SK-N-SH (cell line): Measurements from ENCODE around the gene AMDHD1. TPM values are rescaled to one million over a fixed set of nuclear protein-coding genes. Genes with fewer than 3 reads are reported as not detected.
A peak's percentile ranks its signal among the peaks of the same experiment; 100 is the strongest.

Source experiments
- CTCF ChIA-PET: fragments of 300-600, 350-600 bp; formaldehyde crosslinking; extraction: SDS; loops from one replicate; lab custom pipeline; 2021; lab: Yijun Ruan, JAX
- POLR2A ChIA-PET: fragments of 350-600 bp; sonication (Branson Sonifier 250); formaldehyde crosslinking; extraction: SDS; loops from one replicate; lab custom pipeline; 2020; ENCODE audit warnings: antibody characterized with exemption, inconsistent platforms; lab: Yijun Ruan, JAX
- DNase-seq: peaks from one replicate; pipeline ENCODE4 v3.0.0; 2012
- H2AFZ ChIP-seq: fragments of 200-600 bp; sonication (generic); 2 replicates; pipeline ENCODE4 v1.8.1; 2016; ENCODE audit warnings: antibody characterized with exemption, mild to moderate bottlenecking, low read depth
- H3F3A ChIP-seq: fragments of 200-600 bp; sonication (generic); replicated peaks from 2 replicates; pipeline ENCODE3; 2016; ENCODE audit warnings: antibody characterized with exemption, mild to moderate bottlenecking; ENCODE audit not compliant: insufficient read depth
- H3K27ac ChIP-seq, 2 experiments: fragments of 200-500 bp in 1 of 2; fragments of 200-600 bp in 1 of 2; sonication (Bioruptor generic) in 1 of 2; sonication (generic), shearing (Covaris generic) in 1 of 2; 2 replicates each; pipeline versions ENCODE4 v1.5.1 to v1.6.1; 2014 to 2016; ENCODE audit warnings: low read depth in 2 of 2, inconsistent platforms in 1 of 2, low read length in 1 of 2, mild to moderate bottlenecking in 1 of 2, mixed read lengths in 1 of 2
- H3K27me3 ChIP-seq: fragments of 200-600 bp; sonication (generic), shearing (Covaris generic); 2 replicates; pipeline ENCODE4 v1.6.1; 2016; ENCODE audit warnings: mixed run types; ENCODE audit not compliant: insufficient read depth
- H3K36me3 ChIP-seq, 2 experiments: fragments of 200-500 bp in 1 of 2; fragments of 200-600 bp in 1 of 2; sonication (Bioruptor generic) in 1 of 2; sonication (generic) in 1 of 2; replicated peaks in 1 of 2; 2 replicates each; pipeline versions ENCODE3 to v1.5.1; 2014 to 2016; ENCODE audit warnings: low read length in 1 of 2, mild to moderate bottlenecking in 1 of 2; ENCODE audit not compliant: insufficient read depth in 2 of 2, control insufficient read depth in 1 of 2
- H3K4me1 ChIP-seq, 2 experiments: fragments of 200-500 bp in 1 of 2; fragments of 200-600 bp in 1 of 2; sonication (Bioruptor generic) in 1 of 2; sonication (generic), shearing (Covaris generic) in 1 of 2; 2 replicates each; pipeline versions ENCODE4 v1.5.1 to v1.6.1; 2014 to 2016; ENCODE audit warnings: low read depth in 1 of 2, low read length in 1 of 2, mixed run types in 1 of 2; ENCODE audit not compliant: insufficient read depth in 2 of 2, control insufficient read depth in 1 of 2
- H3K4me2 ChIP-seq: fragments of 200-600 bp; sonication (generic), shearing (Covaris generic); 2 replicates; pipeline ENCODE4 v1.6.1; 2017; ENCODE audit warnings: mixed run types
- H3K4me3 ChIP-seq, 2 experiments: fragments of 200-500 bp in 1 of 2; fragments of 200-600 bp in 1 of 2; sonication (Bioruptor generic) in 1 of 2; sonication (generic), shearing (Covaris generic) in 1 of 2; 2 replicates each; pipeline versions ENCODE4 v1.5.1 to v1.8.1; 2014 to 2016; ENCODE audit warnings: low read depth in 2 of 2, inconsistent platforms in 1 of 2, low read length in 1 of 2, mild to moderate bottlenecking in 1 of 2, mixed read lengths in 1 of 2, moderate library complexity in 1 of 2
- H3K79me2 ChIP-seq: fragments of 200-600 bp; sonication (generic); 2 replicates; pipeline ENCODE4 v1.8.1; 2017; ENCODE audit warnings: mild to moderate bottlenecking; ENCODE audit not compliant: insufficient read depth
- H3K9ac ChIP-seq: fragments of 200-600 bp; sonication (generic); 2 replicates; pipeline ENCODE4 v1.6.1; 2017; ENCODE audit warnings: mixed run types
- H3K9me2 ChIP-seq: fragments of 200-600 bp; sonication (generic); 2 replicates; pipeline ENCODE4 v1.6.1; 2017; ENCODE audit warnings: mixed run types
- H3K9me3 ChIP-seq: fragments of 200-600 bp; sonication (generic); 2 replicates; pipeline ENCODE4 v1.6.1; 2017; ENCODE audit warnings: mixed run types, mild to moderate bottlenecking, moderate library complexity
- H4K20me1 ChIP-seq: fragments of 200-600 bp; sonication (generic); 2 replicates; pipeline ENCODE4 v1.6.1; 2017; ENCODE audit warnings: mild to moderate bottlenecking, mixed run types; ENCODE audit not compliant: insufficient read depth
- EP300 ChIP-seq, 2 experiments: IDR thresholded peaks; 2 replicates each; pipeline versions ENCODE4 v1.4.0 to v1.6.1; 2012; ENCODE audit warnings: borderline replicate concordance in 1 of 2, low read depth in 1 of 2, low read length in 1 of 2
- FOSL2 ChIP-seq: IDR thresholded peaks from 2 replicates; pipeline ENCODE4 v1.4.0; 2012; ENCODE audit warnings: low read depth, mild to moderate bottlenecking, moderate library complexity, borderline replicate concordance
- GATA2 ChIP-seq: sonication (generic); formaldehyde crosslinking; IDR thresholded peaks from 2 replicates; pipeline ENCODE4 v1.5.0; 2020; ENCODE audit warnings: mild to moderate bottlenecking, missing genetic modification reagents
- NFIC ChIP-seq: IDR thresholded peaks from 2 replicates; pipeline ENCODE4 v1.4.0; 2012; ENCODE audit warnings: borderline replicate concordance
- POLR2AphosphoS5 ChIP-seq: IDR thresholded peaks from 2 replicates; pipeline ENCODE4 v1.6.1; 2012; ENCODE audit warnings: low read depth, low read length
- RAD21 ChIP-seq: IDR thresholded peaks from 2 replicates; pipeline ENCODE4 v1.6.1; 2012; ENCODE audit warnings: mild to moderate bottlenecking, low read length
- TAF1 ChIP-seq: IDR thresholded peaks from 2 replicates; pipeline ENCODE4 v1.6.1; 2012; ENCODE audit warnings: low read depth, mild to moderate bottlenecking, low read length, moderate library complexity, borderline replicate concordance
- TEAD4 ChIP-seq: IDR thresholded peaks from 2 replicates; pipeline ENCODE4 v1.4.0; 2012; ENCODE audit warnings: mild to moderate bottlenecking, borderline replicate concordance; ENCODE audit not compliant: insufficient read depth
- YY1 ChIP-seq: IDR thresholded peaks from 2 replicates; pipeline ENCODE4 v1.4.0; 2012; ENCODE audit warnings: low read depth, mild to moderate bottlenecking
- WGBS: methylation state at CpG from one replicate; pipeline ENCODE4 v1.1.6; 2017; ENCODE audit warnings: low lambda C conversion rate; 5-methylcytosine and 5-hydroxymethylcytosine counted together
- polyA plus RNA-seq, 3 experiments: library from polyadenylated mRNA; depleted of rRNA; stranded (reverse); fragments of >200 nt; gene quantifications; 2 replicates each; pipeline ENCODE4 v1.2.3, GENCODE V29; 2012
- TF ChIP-seq, protein P1 (sequence below): IDR thresholded peaks from 2 replicates; pipeline ENCODE4 v1.6.1; 2012; ENCODE audit warnings: mild to moderate bottlenecking, low read depth, low read length, moderate library complexity
- TF ChIP-seq, protein P2 (sequence below): fragments of 150-350 bp; IDR thresholded peaks from 2 replicates; pipeline ENCODE4 v1.6.1; 2017; ENCODE audit warnings: antibody characterized with exemption, low read length, low read depth, borderline replicate concordance
- TF ChIP-seq, protein P3 (sequence below): fragments of 150-350 bp; IDR thresholded peaks from 2 replicates; pipeline ENCODE4 v1.6.1; 2016; ENCODE audit warnings: mild to moderate bottlenecking, low read depth, low read length
- TF ChIP-seq, protein P4 (sequence below): IDR thresholded peaks from 2 replicates; pipeline ENCODE4 v1.4.0; 2012; ENCODE audit warnings: low read depth
- TF ChIP-seq, protein P5 (sequence below): IDR thresholded peaks from 2 replicates; pipeline ENCODE4; 2012

Gene AMDHD1
- polyA plus RNA-seq, 1 of the 3 experiments (the other 2 are of a cell fraction), result 0.07 TPM

DNA sequence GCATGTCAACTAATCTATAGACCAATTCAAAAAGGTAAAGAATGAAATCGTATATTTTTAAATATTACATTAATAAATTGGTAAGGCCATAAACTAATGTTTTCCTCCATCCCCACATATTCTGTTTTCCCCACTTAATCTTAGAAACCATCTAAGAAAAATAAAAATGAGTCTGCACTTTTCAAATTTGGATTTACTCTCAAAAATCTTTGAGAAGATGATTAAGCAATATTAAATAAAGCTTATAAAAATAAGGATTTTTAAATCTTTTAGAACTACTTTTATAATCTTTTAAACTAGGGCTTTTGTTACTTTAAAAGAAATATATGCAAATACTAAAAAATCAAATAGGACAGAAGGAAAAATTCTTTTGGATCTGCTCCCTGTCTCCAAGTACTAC, 63.6 kb downstream of the AMDHD1 start:
- H3F3A ChIP-seq, result no peaks in the 10 kb centered on the region
- no peak overlapping the region for H3K4me3 ChIP-seq
- 86% methylated on average over 1 of the region's 1 CpG for WGBS
- H4K20me1 ChIP-seq, result no peaks in the 10 kb centered on the region
- DNase-seq, result no peak
- no peaks in the 10 kb centered on the region for H3K9me2 ChIP-seq
- no peak overlapping the region for H2AFZ ChIP-seq
- peaks cover 45 to 78% of the 10 kb centered on the region in 2 experiments for H3K36me3 ChIP-seq
- H3K27ac ChIP-seq, result no peak overlapping the region
- no peak overlapping the region for H3K4me2 ChIP-seq
- H3K9me3 ChIP-seq, result no peaks in the 10 kb centered on the region
- TF ChIP-seq, protein P1, sequence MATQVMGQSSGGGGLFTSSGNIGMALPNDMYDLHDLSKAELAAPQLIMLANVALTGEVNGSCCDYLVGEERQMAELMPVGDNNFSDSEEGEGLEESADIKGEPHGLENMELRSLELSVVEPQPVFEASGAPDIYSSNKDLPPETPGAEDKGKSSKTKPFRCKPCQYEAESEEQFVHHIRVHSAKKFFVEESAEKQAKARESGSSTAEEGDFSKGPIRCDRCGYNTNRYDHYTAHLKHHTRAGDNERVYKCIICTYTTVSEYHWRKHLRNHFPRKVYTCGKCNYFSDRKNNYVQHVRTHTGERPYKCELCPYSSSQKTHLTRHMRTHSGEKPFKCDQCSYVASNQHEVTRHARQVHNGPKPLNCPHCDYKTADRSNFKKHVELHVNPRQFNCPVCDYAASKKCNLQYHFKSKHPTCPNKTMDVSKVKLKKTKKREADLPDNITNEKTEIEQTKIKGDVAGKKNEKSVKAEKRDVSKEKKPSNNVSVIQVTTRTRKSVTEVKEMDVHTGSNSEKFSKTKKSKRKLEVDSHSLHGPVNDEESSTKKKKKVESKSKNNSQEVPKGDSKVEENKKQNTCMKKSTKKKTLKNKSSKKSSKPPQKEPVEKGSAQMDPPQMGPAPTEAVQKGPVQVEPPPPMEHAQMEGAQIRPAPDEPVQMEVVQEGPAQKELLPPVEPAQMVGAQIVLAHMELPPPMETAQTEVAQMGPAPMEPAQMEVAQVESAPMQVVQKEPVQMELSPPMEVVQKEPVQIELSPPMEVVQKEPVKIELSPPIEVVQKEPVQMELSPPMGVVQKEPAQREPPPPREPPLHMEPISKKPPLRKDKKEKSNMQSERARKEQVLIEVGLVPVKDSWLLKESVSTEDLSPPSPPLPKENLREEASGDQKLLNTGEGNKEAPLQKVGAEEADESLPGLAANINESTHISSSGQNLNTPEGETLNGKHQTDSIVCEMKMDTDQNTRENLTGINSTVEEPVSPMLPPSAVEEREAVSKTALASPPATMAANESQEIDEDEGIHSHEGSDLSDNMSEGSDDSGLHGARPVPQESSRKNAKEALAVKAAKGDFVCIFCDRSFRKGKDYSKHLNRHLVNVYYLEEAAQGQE, result no peak
- TF ChIP-seq YY1 (no peak), FOSL2 (no peak), RAD21 (no peak)
- POLR2A ChIA-PET, result no interaction called here
- no peaks in the 10 kb centered on the region for H3K27me3 ChIP-seq
- CTCF ChIA-PET, result interaction anchor here (1.9 to 4.0 kb wide), 4 partner anchors 8 to 432 kb away, joined by 4 to 20 read pairs (median 10); partner anchors contain the start of gene HAL
- H3K79me2 ChIP-seq, result no peaks in the 10 kb centered on the region
- H3K4me1 ChIP-seq, result peaks cover 0 to 6% of the 10 kb centered on the region in 2 experiments; a peak in 2 of 4 replicates
- no peak overlapping the region for H3K9ac ChIP-seq

DNA sequence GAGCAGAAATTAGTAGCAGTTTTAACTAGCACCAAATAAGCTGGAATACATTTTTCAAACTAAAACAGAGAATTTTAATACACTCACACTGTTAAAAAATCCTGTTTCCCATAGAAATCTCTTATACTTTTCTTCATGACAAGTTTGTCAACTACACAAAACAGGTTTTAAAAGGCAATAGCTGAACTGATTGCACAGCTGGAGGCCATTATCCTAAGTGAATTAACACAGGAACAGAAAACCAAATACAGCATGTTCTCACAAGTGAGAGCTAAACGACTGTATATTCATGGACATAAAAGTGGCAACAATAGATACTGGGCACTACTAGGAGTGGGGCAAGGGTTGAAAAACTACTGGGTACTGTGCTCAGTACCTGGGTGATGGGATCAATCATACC, 64.6 kb downstream of the AMDHD1 start:
- CTCF ChIA-PET, result interaction anchor here (0.6 to 4.0 kb wide), 4 partner anchors 9 to 213 kb away, joined by 3 to 20 read pairs (median 10); partner anchors contain the start of gene HAL

More for the DNA sequence above, 64.6 kb downstream of the AMDHD1 start:
- Histone ChIP-seq H3K9me2 (no peaks in the 10 kb centered on the region), H3K79me2 (no peaks in the 10 kb centered on the region), H3K27ac (peak overlapping the region in 1 of 2 experiments; percentile 25; a peak in 2 of 4 replicates), H4K20me1 (no peaks in the 10 kb centered on the region), H2AFZ (no peak overlapping the region), H3K9me3 (no peaks in the 10 kb centered on the region), H3F3A (no peaks in the 10 kb centered on the region), H3K4me1 (peaks cover 0 to 6% of the 10 kb centered on the region in 2 experiments; a peak in 2 of 4 replicates), H3K36me3 (peaks cover 46 to 81% of the 10 kb centered on the region in 2 experiments), H3K4me2 (no peak overlapping the region), H3K27me3 (no peaks in the 10 kb centered on the region), H3K9ac (no peak overlapping the region), H3K4me3 (no peak overlapping the region)
- POLR2A ChIA-PET, result interaction anchor here (0.7 kb wide), 1 partner anchor 1637 kb away, joined by 4 read pairs; no protein-coding TSS in a partner anchor
- TF ChIP-seq TAF1 (no peak), TEAD4 (no peak), RAD21 (no peak), NFIC (no peak), EP300 (IDR thresholded peaks at IDR 0.05; ENCODE audit: borderline replicate concordance in 1 of 2, low read depth in 1 of 2, low read length in 1 of 2) (peak in 1 of 2 experiments; percentile 10; a peak in 1 of 4 replicates), POLR2AphosphoS5 (no peak), GATA2 (CRISPR knock-in tag) (peak; percentile 31; the same call in 1 of the 2 replicates)
- TF ChIP-seq, protein P1, result no peak
- TF ChIP-seq, protein P2, sequence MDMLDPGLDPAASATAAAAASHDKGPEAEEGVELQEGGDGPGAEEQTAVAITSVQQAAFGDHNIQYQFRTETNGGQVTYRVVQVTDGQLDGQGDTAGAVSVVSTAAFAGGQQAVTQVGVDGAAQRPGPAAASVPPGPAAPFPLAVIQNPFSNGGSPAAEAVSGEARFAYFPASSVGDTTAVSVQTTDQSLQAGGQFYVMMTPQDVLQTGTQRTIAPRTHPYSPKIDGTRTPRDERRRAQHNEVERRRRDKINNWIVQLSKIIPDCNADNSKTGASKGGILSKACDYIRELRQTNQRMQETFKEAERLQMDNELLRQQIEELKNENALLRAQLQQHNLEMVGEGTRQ, result no peak
- TF ChIP-seq, protein P3, sequence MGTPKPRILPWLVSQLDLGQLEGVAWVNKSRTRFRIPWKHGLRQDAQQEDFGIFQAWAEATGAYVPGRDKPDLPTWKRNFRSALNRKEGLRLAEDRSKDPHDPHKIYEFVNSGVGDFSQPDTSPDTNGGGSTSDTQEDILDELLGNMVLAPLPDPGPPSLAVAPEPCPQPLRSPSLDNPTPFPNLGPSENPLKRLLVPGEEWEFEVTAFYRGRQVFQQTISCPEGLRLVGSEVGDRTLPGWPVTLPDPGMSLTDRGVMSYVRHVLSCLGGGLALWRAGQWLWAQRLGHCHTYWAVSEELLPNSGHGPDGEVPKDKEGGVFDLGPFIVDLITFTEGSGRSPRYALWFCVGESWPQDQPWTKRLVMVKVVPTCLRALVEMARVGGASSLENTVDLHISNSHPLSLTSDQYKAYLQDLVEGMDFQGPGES, result no peak
- TF ChIP-seq, protein P4, sequence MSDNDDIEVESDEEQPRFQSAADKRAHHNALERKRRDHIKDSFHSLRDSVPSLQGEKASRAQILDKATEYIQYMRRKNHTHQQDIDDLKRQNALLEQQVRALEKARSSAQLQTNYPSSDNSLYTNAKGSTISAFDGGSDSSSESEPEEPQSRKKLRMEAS, result no peak
- TF ChIP-seq, protein P5, sequence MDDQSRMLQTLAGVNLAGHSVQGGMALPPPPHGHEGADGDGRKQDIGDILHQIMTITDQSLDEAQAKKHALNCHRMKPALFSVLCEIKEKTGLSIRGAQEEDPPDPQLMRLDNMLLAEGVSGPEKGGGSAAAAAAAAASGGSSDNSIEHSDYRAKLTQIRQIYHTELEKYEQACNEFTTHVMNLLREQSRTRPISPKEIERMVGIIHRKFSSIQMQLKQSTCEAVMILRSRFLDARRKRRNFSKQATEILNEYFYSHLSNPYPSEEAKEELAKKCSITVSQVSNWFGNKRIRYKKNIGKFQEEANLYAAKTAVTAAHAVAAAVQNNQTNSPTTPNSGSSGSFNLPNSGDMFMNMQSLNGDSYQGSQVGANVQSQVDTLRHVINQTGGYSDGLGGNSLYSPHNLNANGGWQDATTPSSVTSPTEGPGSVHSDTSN, result no peak
- WGBS, result 24% methylated on average over 1 of the region's 1 CpG
- no peak for DNase-seq
